HG03103 (cell line): ENCODE measurements around the gene PRKAA2.
A peak's percentile ranks its signal among the peaks of the same experiment; 100 is the strongest.

ENCODE experiments used
- ATAC-seq: cut with Tn5 transposase; IDR thresholded peaks from one replicate; pipeline ENCODE4 v1.9.1; 2021; ENCODE audit warnings: low read depth; ENCODE audit not compliant: unreplicated experiment

PRKAA2 gene

GRCh38 chr1:56654126-56654923 lies 9.2 kb downstream of the PRKAA2 start:
- ATAC-seq, result no peak

- ATAC-seq, result no peak
These were observed 11.0 kb downstream of the PRKAA2 start for GRCh38 chr1:56655991-56656613.

- ATAC-seq, result no peak
These were observed 13.1 kb downstream of the PRKAA2 start for GRCh38 chr1:56658254-56658653.

DNA sequence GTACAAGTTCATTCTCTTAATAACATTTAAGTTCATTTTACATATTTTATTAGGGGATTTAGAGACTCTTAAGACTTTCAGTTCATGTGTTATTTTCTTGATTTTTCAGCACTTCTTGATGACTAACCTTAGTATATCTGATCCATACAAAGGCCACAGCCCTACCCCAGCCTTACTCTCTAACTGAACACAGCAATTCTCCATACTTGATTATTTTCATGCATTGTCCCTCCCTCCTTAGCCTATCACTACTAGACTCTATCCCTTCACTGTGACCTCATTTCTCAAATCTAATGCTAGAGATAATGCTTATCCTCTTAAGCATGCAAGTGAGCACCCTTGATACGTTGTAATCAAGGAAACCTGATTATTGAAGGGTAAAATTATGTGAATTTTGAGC lies 15.2 kb downstream of the PRKAA2 start:
- ATAC-seq, result no peak

- ATAC-seq, result no peak
These were observed 18.7 kb downstream of the PRKAA2 start for GRCh38 chr1:56663846-56664245.

GRCh38 chr1:56665384-56665783 lies 20.3 kb downstream of the PRKAA2 start:
- ATAC-seq, result no peak

- no peak for ATAC-seq
These were observed 21.0 kb downstream of the PRKAA2 start for GRCh38 chr1:56666112-56666608.

DNA sequence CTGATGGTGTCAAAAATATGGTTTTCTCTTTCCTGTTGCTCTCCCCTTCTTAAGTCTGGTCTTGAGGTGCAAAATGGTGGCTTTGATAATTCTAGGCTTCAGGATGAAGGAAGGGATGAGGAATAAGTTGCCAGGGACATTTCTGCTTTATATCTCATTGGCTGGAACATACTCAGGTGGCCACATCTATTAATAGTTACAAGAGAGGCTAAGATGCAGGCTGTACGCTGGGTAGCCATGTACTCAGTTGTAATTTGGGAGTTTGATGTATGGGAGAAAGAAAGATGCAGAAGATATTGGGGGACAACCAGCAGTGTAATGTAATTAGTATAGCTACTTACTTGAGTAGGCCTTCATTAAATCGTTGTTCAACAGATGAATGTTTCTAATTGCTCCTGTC lies 25.2 kb downstream of the PRKAA2 start:
- ATAC-seq, result no peak

DNA sequence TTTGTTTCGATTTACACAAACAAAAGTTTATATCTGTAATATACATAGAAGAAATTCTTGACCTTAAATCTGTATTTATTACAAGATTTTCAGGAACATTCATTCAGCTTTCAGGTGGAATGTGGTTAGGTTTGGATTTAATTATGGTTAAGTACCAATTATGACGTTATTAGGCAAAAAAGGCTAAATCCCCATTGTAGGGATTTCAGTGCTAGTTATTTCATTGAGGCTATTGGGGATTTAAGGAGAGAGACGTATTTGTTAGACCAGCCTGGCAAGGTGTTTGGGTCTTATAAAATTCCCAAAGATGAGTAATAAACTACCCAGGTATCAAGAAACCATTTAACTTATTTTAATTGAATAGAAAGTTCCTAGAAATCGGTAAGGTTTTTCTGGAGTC lies 26.0 kb downstream of the PRKAA2 start:
- no peak for ATAC-seq

DNA sequence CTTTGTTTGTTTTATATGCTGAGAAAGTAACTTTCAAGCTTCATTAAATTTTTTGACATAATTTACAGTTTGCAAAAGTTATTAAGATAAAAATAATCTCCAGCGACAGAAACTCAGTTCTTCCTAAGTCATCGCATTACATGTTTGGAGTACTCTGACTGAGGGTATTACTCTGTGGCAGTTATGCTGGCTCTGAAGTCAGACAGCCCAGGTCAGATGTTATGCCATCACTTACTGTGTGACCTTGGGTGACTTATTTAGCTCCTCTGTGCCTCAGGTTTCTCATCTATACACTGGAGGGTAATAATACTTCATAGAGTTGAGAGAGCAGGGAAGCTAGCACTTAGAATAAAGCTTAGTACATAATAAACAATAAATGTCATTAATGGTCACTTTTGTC lies 26.4 kb downstream of the PRKAA2 start:
- no peak for ATAC-seq

- no peak for ATAC-seq
These were observed 27.5 kb downstream of the PRKAA2 start for GRCh38 chr1:56672579-56672978.

GRCh38 chr1:56675763-56676162 lies 30.6 kb downstream of the PRKAA2 start:
- no peak for ATAC-seq

DNA sequence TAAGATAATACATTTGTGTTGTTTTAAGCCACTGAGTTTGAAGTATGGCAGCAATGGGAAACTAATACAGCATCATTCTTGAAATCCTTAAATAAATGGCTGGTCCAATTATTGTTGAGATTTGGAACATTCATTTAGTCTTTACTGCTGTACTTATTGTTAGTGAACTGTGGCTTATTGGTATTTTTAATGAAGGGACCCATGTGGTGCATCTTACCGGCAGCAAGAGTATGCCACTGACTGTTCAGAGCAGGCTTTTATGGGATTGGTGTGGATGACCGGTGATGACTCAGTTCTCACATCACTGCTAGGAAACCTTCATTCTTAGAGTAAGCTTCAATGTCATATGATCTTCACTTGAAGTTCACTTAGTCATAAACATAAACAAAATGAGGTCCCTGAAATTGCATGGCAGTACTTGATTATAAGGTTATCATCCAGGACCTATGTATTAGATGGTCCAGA lies 31.5 kb downstream of the PRKAA2 start:
- no peak for ATAC-seq

- no peak for ATAC-seq
These were observed 38.5 kb downstream of the PRKAA2 start for GRCh38 chr1:56683569-56683968.

GRCh38 chr1:56686169-56686568 lies 41.1 kb downstream of the PRKAA2 start:
- no peak for ATAC-seq

GRCh38 chr1:56688522-56689026 lies 43.5 kb downstream of the PRKAA2 start:
- no peak for ATAC-seq

DNA sequence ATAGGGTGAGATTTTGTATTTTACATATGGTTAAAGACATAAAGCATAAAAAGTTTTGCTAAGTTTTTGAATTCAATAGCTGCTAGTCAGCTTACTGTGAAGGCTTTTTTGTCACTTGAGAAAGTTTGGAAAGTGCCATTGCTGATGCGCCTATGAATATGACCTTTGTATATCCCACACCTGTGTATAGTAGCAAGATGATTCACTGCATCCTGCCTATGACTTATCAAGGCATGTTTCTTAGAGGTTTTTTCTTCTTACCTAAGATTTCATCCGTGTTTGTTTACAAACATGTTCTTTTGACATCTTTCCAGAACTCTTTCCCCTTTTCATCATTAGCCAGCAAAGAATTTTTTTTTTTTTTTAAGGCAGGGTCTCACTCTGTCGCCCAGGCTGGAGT lies 51.5 kb downstream of the PRKAA2 start:
- ATAC-seq, result no peak

- no peak for ATAC-seq
These were observed 58.6 kb downstream of the PRKAA2 start for GRCh38 chr1:56703747-56704146.

- no peak for ATAC-seq
These were observed 62.3 kb downstream of the PRKAA2 start for GRCh38 chr1:56707379-56707778.

- peak; percentile 56 for ATAC-seq
These were observed 64.3 kb downstream of the PRKAA2 start for GRCh38 chr1:56709269-56709880.

- no peak for ATAC-seq
These were observed 64.9 kb downstream of the PRKAA2 start for GRCh38 chr1:56709995-56710394.
